SK-N-MC (cell line): Measurements from ENCODE around the gene DUSP16.

ENCODE experiments used
- EZH2 ChIP-seq: fragments of 200-600 bp; sonication (generic); IDR thresholded peaks from one replicate; pipeline ENCODE4 v1.6.1; 2017; ENCODE audit warnings: antibody characterized with exemption
- POLR2AphosphoS5 ChIP-seq: IDR thresholded peaks from 2 replicates; pipeline ENCODE4 v1.6.1; 2012; ENCODE audit warnings: mild to moderate bottlenecking, low read depth, low read length, borderline replicate concordance

GRCh38 chr12:12507121-12507520 lies 55.5 kb downstream of the DUSP16 start:
- TF ChIP-seq POLR2AphosphoS5: no peak
- TF ChIP-seq EZH2: no peak
